NCI-H1930 (cell line): Measurements from ENCODE around the gene OTX2.

Experiments used
- DNase-seq, 2 experiments: peaks; one replicate each; lab custom pipeline; 2025; lab: John Stamatoyannopoulos, UW

Gene OTX2

GRCh38 chr14:56810147-56810719 is at the start of gene OTX2:
OTX2 (minus strand) TSS chr14:56810479; CDS start chr14:56805456, 5,023 bp downstream.
- DNase-seq: no peak

DNA sequence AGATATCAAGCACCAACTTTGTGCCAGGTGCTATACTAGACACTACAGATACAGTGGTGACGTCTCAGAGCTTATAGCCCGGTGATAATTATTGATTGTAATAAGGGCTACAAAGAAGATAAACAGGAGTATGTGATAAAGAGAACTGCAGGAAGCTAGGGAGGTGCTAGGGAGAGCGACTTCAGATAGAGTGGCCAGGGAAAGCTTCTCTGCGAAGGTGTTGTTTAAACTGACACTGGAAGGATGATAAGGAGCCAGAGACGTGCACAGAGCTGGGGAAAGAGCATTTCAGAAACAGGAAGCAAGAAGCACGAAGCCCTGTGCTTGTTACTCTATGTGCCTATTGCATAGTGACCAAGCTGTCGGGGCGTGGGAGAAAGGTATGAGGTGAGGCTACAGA is 48.1 kb upstream of the OTX2 start:
- DNase-seq: no peak

GRCh38 chr14:56857216-56857615 is 46.9 kb upstream of the OTX2 start:
- no peak for DNase-seq

GRCh38 chr14:56855891-56856461 is 45.7 kb upstream of the OTX2 start:
- DNase-seq: no peak

GRCh38 chr14:56854325-56854724 is 44.0 kb upstream of the OTX2 start:
- DNase-seq: no peak

- DNase-seq: no peak
These were observed 37.0 kb upstream of the OTX2 start for GRCh38 chr14:56846970-56847930.

GRCh38 chr14:56844406-56845002 is 34.2 kb upstream of the OTX2 start:
- DNase-seq: no peak

- DNase-seq: no peak
These were observed 31.3 kb upstream of the OTX2 start for GRCh38 chr14:56841611-56842010.

DNA sequence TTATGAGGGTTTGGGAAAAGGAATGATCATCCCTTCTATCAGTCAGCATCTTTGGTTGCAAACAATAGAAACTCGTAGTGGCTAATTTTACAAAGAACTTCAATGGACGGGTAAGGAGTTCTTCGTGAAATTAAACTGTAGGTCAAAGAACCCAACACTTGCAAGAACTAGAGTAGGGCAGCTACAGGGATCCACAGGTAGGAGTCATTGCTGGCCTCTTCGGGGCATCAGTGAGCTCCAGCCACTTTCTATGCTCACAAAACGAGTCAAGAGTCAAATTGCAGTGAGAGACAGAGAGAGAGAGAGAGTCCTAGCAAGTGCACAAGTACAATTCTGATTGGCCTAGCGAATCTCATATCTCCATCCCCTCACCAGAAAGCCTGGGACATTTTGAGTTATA is 29.9 kb upstream of the OTX2 start:
- no peak for DNase-seq

DNA sequence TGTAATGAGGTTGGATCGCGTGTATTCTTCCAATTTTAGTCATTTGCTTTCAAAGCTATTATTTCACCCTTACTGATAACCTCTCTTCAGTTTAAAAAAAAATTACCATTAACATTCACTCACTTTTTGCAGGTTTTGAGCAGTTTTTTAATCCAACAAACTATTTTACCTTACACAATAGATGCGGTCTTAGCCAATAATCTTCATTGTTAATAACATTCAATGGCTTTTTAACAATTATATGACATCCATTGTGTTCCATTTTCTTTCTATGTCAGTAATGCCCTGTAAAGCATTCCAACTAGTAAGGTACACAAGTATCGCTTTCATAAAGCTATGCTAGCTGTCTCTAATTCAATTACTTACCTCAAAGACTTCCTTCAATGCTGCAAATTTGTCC is 18.9 kb upstream of the OTX2 start:
- peak in 1 of 2 experiments; percentile 33 for DNase-seq

GRCh38 chr14:56826214-56826613 is 15.9 kb upstream of the OTX2 start:
- no peak for DNase-seq

DNA sequence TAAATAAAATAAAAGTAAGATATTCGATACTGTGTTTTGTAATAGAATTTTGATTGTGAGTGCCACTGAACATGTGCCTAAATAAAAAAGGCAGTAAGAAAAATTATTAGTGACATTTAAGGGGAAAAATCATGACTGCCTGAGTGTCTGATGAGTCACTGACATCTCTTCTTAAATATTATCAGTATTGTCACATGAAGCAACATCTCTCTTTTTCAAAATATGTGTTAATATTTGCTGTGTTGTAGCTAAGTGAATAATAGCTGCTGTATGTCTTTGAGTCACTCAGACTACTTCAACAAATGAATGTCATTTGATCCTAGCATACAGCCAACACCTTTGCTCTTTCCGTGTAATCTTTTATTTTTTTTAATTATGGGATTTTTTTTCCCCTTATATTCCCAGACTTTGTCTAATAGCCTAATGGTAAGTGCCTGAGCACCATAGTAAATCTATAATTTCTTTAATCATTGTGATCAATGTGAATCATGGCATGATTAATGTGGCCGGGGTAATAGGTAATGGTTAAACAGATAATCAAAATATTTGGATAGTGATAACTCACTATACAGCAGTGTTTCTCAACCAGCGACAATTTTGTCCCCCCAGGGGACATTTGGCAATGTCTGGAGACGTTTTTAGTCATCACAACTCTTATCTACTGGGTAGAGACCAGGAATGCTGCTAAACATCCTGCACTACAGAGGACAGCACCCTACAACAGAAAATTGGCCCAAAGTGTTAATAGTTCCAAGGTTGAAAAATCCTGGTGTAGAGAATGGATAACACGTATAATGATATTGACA is 11.7 kb upstream of the OTX2 start:
- peak; percentile 76 to 94 for DNase-seq

DNA sequence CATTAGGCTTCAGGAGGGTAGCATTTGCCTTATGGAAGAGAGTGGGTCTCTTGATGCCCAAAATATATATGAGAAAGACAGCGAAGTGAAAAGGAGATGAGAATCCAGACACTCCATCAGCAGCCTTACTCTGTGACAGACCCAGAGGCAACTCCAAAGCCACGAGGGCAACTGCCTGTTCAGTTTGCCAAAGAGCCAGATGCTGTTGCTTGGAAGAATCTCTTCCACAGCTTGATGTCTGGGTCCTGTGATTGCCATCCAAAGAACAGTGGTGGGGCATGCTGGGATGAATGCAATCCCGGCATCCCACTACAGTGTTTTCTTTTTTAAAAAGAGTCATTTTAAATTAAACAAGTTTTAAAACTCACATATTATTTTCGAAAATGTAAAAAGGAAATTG is 10.9 kb upstream of the OTX2 start:
- peak; percentile 13 to 36 for DNase-seq

DNA sequence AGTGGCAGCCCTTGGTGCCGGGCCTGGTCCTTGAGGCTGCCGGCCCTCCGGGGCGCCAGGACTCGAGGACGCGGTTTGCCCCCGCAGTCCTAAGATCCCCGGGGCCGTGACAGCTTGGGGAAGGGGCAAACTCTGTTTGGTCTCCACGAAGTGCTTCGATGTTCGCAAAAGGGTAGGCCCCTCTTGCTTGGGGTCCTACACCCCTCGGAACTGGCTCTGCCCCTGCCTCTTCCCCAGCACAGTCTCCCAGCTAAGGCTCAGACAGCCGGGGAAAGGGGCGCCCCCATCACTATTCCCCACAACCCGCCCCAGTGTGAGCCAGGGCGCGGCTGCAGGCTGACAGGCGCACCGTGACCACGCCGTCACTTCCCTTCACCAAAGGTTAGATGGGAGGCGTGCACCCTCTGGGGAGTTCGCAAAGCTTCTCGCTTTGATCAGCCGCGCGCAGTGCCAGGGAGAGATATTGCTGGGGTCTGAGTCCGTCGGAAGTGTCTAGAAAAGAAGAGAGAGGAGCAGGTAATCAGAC is 7.2 kb upstream of the OTX2 start:
- DNase-seq: no peak

GRCh38 chr14:56816574-56817391 is 6.5 kb upstream of the OTX2 start:
- no peak for DNase-seq

- no peak for DNase-seq
These were observed 5.5 kb upstream of the OTX2 start for GRCh38 chr14:56815745-56816144.

- no peak for DNase-seq
These were observed 4.9 kb upstream of the OTX2 start for GRCh38 chr14:56814969-56815700.

DNA sequence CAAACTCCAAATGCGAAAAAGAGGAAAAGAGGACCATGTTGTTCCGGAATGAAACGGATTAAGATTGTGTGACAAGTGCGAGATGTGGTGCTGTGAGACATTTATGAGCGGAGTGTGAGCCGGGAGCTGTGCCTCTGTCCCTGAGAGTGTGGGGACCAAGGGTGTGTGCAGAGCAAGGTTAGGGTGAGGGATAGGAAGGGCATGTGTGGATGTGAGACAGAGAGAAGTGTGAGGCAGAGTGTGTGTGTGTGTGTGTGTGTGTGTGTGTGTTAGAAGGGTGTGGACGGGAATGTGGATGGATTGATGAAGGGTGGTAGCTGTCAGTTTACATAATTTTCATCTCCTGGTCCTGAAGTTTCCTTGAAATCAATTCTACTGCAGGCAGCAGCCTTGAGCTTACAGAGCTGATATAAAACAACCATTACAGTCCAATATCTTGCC is 4.3 kb upstream of the OTX2 start:
- no peak for DNase-seq

- no peak for DNase-seq
These were observed 2.9 kb upstream of the OTX2 start for GRCh38 chr14:56813143-56813551.
